ENCODE measurements around the gene ELP4. TPM values are rescaled to one million over a fixed set of nuclear protein-coding genes. Genes with fewer than 3 reads are reported as not detected.
"Not testable (repeated sequence)": the region's sequence is repeated elsewhere in the genome, so short reads cannot be mapped to it uniquely, and the experiment has no call there.

Gene ELP4
- total and polyA plus RNA-seq, 12 donors, result 9.8 to 19.5 (median 15.9) TPM

- no peak overlapping the region for H3K4me3 ChIP-seq
- TF ChIP-seq CTCF (IDR thresholded peaks at IDR 0.05), result no peak
- no peak overlapping the region for H3K27ac ChIP-seq
- H3K9me3 ChIP-seq, result no peaks in the 10 kb centered on the region
- 87 to 89% methylated on average over 4 of the region's 4 CpGs for WGBS, 2 donors
- peaks cover 0 to 5% (median 0%) of the 10 kb centered on the region in 9 donors for H3K36me3 ChIP-seq
- no peak for DNase-seq
- no peaks in the 10 kb centered on the region for H3K27me3 ChIP-seq
- no peak for ATAC-seq
- intact Hi-C loops (cut with DNase I), result loop anchor here in 1 of 10 donors (10.0 kb wide), 1 partner anchor 470 kb away; no protein-coding TSS in a partner anchor
- H3K4me1 ChIP-seq, result no peaks in the 10 kb centered on the region
Measured at GRCh38 chr11:31484497-31484896, 25.1 kb upstream of the ELP4 start.

- peaks cover 0 to 10% (median 0%) of the 10 kb centered on the region in 9 donors for H3K4me1 ChIP-seq
- no peaks in the 10 kb centered on the region for H3K27me3 ChIP-seq
- peaks cover 0 to 10% (median 0%) of the 10 kb centered on the region in 9 donors for H3K36me3 ChIP-seq
- no peaks in the 10 kb centered on the region for H3K9me3 ChIP-seq
- no peak overlapping the region for H3K27ac ChIP-seq
- no peak overlapping the region for H3K4me3 ChIP-seq
- ATAC-seq (no peak), DNase-seq (no peak)
- 26 to 29% methylated on average over 1 of the region's 1 CpG for WGBS, 2 donors
- intact Hi-C loops (cut with DNase I), result loop anchor here in 3 of 10 donors (5.0 to 10.0 kb wide), 3 partner anchors 384 to 469 kb away; no protein-coding TSS in a partner anchor
- peak in 7 of 9 donors; percentile 28 to 54 (median 45) for TF ChIP-seq CTCF (IDR thresholded peaks at IDR 0.05)
Measured at GRCh38 chr11:31487848-31488247, 21.7 kb upstream of the ELP4 start.

GRCh38 chr11:31492320-31492913 lies 17.1 kb upstream of the ELP4 start:
- Histone ChIP-seq H3K36me3 (peaks cover 0 to 10% (median 0%) of the 10 kb centered on the region in 9 donors), H3K27ac (no peak overlapping the region), H3K9me3 (no peaks in the 10 kb centered on the region), H3K27me3 (no peaks in the 10 kb centered on the region), H3K4me1 (peaks cover 0 to 11% (median 0%) of the 10 kb centered on the region in 9 donors), H3K4me3 (no peak overlapping the region)
- no peak for ATAC-seq
- TF ChIP-seq CTCF (IDR thresholded peaks at IDR 0.05), result no peak
- DNase-seq, result no peak
- WGBS, 2 donors, result 74 to 77% methylated on average over 2 of the region's 2 CpGs
- intact Hi-C loops (cut with DNase I), result loop anchor here in 3 of 10 donors (5.0 to 10.0 kb wide), 3 partner anchors 372 to 472 kb away; no protein-coding TSS in a partner anchor

- peaks cover 0 to 11% (median 0%) of the 10 kb centered on the region in 9 donors for H3K4me1 ChIP-seq
- no peak for ATAC-seq
- 94 to 98% methylated on average over 4 of the region's 4 CpGs for WGBS, 2 donors
- no peaks in the 10 kb centered on the region for H3K27me3 ChIP-seq
- H3K4me3 ChIP-seq, result no peak overlapping the region
- H3K9me3 ChIP-seq, result no peaks in the 10 kb centered on the region
- peaks cover 0 to 7% (median 0%) of the 10 kb centered on the region in 9 donors for H3K36me3 ChIP-seq
- DNase-seq, result no peak
- H3K27ac ChIP-seq, result no peak overlapping the region
- intact Hi-C loops (cut with DNase I), result loop anchor here in 3 of 10 donors (5.0 to 10.0 kb wide), 3 partner anchors 372 to 472 kb away; no protein-coding TSS in a partner anchor
- no peak for TF ChIP-seq CTCF (IDR thresholded peaks at IDR 0.05)
Measured at GRCh38 chr11:31493235-31493634, 16.3 kb upstream of the ELP4 start.

- not testable (repeated sequence) for H3K27ac ChIP-seq, H3K27me3 ChIP-seq, H3K4me3 ChIP-seq, H3K9me3 ChIP-seq, ATAC-seq, DNase-seq, H3K36me3 ChIP-seq
- intact Hi-C loops (cut with DNase I), result loop anchor here in 3 of 10 donors (5.0 to 10.0 kb wide), 3 partner anchors 371 to 471 kb away; no protein-coding TSS in a partner anchor
- peaks cover 0 to 11% (median 0%) of the 10 kb centered on the region in 9 donors for H3K4me1 ChIP-seq
- WGBS, 2 donors, result 98 to 99% methylated on average over 4 of the region's 4 CpGs
Measured at GRCh38 chr11:31493762-31494161, 15.8 kb upstream of the ELP4 start.
